Karpas-422 (cell line): ENCODE data around the gene DNAJC13. TPM values are rescaled to one million over a fixed set of nuclear protein-coding genes. Genes with fewer than 3 reads are reported as not detected.

ENCODE experiments used
- DNase-seq: peaks from one replicate; pipeline ENCODE4 v3.0.0-alpha.2; 2015
- H2AFZ ChIP-seq: fragments of 200-600 bp; sonication (generic); 2 replicates; pipeline ENCODE4 v1.6.1; 2014; ENCODE audit warnings: antibody characterized with exemption, low read length, mixed read lengths
- H3K27ac ChIP-seq: fragments of 200-600 bp; sonication (generic); 2 replicates; pipeline ENCODE4 v1.5.1; 2014; ENCODE audit warnings: mild to moderate bottlenecking, low read length, moderate library complexity
- H3K27me3 ChIP-seq: fragments of 200-600 bp; sonication (generic); 2 replicates; pipeline ENCODE4 v1.6.1; 2014; ENCODE audit warnings: low read length, mixed read lengths
- H3K36me3 ChIP-seq: fragments of 200-600 bp; sonication (generic); 2 replicates; pipeline ENCODE4 v1.6.1; 2014; ENCODE audit warnings: low read length, mixed read lengths; ENCODE audit not compliant: insufficient read depth
- H3K4me1 ChIP-seq: fragments of 200-600 bp; sonication (generic); 2 replicates; pipeline ENCODE4 v1.6.1; 2014; ENCODE audit warnings: mild to moderate bottlenecking, low read length, mixed read lengths
- H3K4me2 ChIP-seq: fragments of 200-600 bp; sonication (generic); 2 replicates; pipeline ENCODE4 v1.6.1; 2014; ENCODE audit warnings: low read length, low read depth, mild to moderate bottlenecking; ENCODE audit not compliant: poor library complexity, severe bottlenecking
- H3K4me3 ChIP-seq: fragments of 200-600 bp; sonication (generic); 2 replicates; pipeline ENCODE4 v1.5.1; 2014; ENCODE audit warnings: mild to moderate bottlenecking, antibody characterized with exemption, low read length, mixed read lengths
- H3K79me2 ChIP-seq: fragments of 200-600 bp; sonication (generic); 2 replicates; pipeline ENCODE4 v1.6.1; 2014; ENCODE audit warnings: mild to moderate bottlenecking, low read length, mixed read lengths
- H3K9ac ChIP-seq: fragments of 200-600 bp; sonication (generic); 2 replicates; pipeline ENCODE4 v1.6.0; 2014; ENCODE audit warnings: low read length
- H3K9me2 ChIP-seq: fragments of 200-600 bp; sonication (generic), shearing (Covaris generic); replicated peaks from 2 replicates; pipeline ENCODE4 v1.6.0; 2014; ENCODE audit warnings: mild to moderate bottlenecking, low read length, moderate library complexity; ENCODE audit not compliant: insufficient read depth
- H3K9me3 ChIP-seq: fragments of 300-700, 200-600 bp; sonication (generic); 2 replicates; pipeline ENCODE4 v1.6.1; 2014; ENCODE audit warnings: low read length, mixed read lengths
- H4K20me1 ChIP-seq: fragments of 200-600 bp; sonication (generic); 2 replicates; pipeline ENCODE4 v1.6.1; 2014; ENCODE audit warnings: mild to moderate bottlenecking, antibody characterized with exemption, low read length, low read depth; ENCODE audit not compliant: insufficient read depth
- total RNA-seq: library from RNA; depleted of rRNA; stranded (reverse); fragments of >200 nt; shearing (Covaris generic); gene quantifications from 2 replicates; pipeline ENCODE4 v1.2.3, GENCODE V29; 2014; ENCODE audit warnings: low replicate concordance

Gene DNAJC13
- total RNA-seq, 1 experiment from 2014 or later: 38.9 TPM

- Histone ChIP-seq H3K27ac (no peak overlapping the region), H3K9me2 (no peaks in the 10 kb centered on the region), H3K27me3 (no peaks in the 10 kb centered on the region), H3K9me3 (no peaks in the 10 kb centered on the region), H3K9ac (no peak overlapping the region), H3K4me2 (no peak overlapping the region), H2AFZ (no peak overlapping the region), H3K36me3 (peaks cover 72% of the 10 kb centered on the region; the same call in 1 of the 2 replicates), H3K4me1 (no peaks in the 10 kb centered on the region), H3K79me2 (no peaks in the 10 kb centered on the region), H4K20me1 (no peaks in the 10 kb centered on the region), H3K4me3 (no peak overlapping the region)
- DNase-seq: no peak
Measured at GRCh38 chr3:132504375-132504933, 87.2 kb downstream of the DNAJC13 start.

DNA sequence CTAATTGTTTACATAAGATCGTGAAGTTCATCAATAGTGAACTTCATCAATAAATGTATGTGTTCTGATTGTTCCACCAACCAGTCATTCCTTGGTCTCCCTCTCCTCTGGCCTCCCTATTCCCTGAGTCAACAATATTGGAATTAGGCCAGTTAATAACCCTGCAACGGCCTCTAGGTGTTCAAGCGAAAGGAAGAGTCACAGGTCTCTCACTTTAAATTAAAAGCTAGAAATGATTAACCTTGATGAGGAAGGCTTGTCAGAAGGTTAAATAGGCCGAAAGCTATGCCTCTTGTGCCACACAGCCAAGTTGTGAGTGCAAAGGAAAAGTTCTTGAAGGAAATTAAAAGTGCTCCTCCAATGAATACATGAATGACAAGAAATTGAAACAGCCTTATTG lies 90.4 kb downstream of the DNAJC13 start:
- H2AFZ ChIP-seq: no peak overlapping the region
- DNase-seq: no peak
- no peak overlapping the region for H3K27ac ChIP-seq
- H3K4me1 ChIP-seq: no peaks in the 10 kb centered on the region
- H3K4me2 ChIP-seq: no peak overlapping the region
- no peaks in the 10 kb centered on the region for H3K9me3 ChIP-seq
- no peaks in the 10 kb centered on the region for H3K27me3 ChIP-seq
- no peaks in the 10 kb centered on the region; the same call in 1 of the 2 replicates for H3K9me2 ChIP-seq
- no peak overlapping the region for H3K9ac ChIP-seq
- no peak overlapping the region for H3K4me3 ChIP-seq
- H3K79me2 ChIP-seq: no peaks in the 10 kb centered on the region
- H4K20me1 ChIP-seq: no peaks in the 10 kb centered on the region
- H3K36me3 ChIP-seq: peaks cover 60% of the 10 kb centered on the region; the same call in 1 of the 2 replicates

DNA sequence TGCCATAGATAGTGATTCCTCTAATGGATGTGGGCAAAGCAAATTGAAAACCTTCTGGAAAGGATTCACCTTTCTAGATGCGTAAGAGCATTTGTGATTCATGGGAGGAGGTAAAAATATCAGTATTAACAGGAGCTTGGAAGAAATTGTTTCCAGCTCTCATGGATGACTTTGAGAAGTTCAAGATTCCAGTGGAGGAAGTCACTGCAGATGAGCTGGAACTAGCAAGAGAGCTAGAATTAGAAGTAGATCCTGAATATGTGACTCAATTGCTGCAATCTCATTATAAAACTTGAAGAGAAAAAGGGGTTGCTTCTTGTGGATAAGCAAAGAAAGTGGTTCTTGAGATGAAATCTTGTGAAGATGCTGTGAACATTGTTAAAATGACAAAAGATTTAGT lies 91.8 kb downstream of the DNAJC13 start:
- Histone ChIP-seq H3K4me1 (no peaks in the 10 kb centered on the region), H3K9ac (no peak overlapping the region), H3K27me3 (no peaks in the 10 kb centered on the region), H3K4me2 (no peak overlapping the region), H3K36me3 (peaks cover 60% of the 10 kb centered on the region; the same call in 1 of the 2 replicates), H3K79me2 (no peaks in the 10 kb centered on the region), H3K9me3 (no peaks in the 10 kb centered on the region), H4K20me1 (no peaks in the 10 kb centered on the region), H3K4me3 (no peak overlapping the region), H3K9me2 (peaks cover 3% of the 10 kb centered on the region; the same call in 1 of the 2 replicates), H3K27ac (no peak overlapping the region), H2AFZ (no peak overlapping the region)
- DNase-seq: no peak

DNA sequence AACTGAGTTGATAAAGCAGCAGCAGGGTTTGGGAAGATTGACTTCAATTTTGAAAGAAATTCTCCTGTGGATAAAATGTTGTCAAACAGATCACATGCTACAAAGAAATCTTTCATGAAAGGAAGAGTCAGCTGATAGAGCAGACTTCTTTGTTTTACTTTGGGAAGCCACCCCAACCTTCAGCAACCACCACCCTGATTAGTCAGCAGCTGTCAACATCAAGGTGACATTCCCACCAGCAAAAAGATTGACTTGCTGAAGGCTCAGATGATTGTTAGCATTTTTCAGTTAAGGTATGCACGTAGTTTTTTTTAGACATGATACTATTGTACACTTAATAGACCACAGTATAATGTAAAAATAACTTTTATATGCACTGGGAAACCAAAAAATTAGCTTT lies 92.2 kb downstream of the DNAJC13 start:
- Histone ChIP-seq H3K4me1 (no peaks in the 10 kb centered on the region), H3K4me3 (no peak overlapping the region), H3K9me2 (peaks cover 3% of the 10 kb centered on the region; the same call in 1 of the 2 replicates), H3K27ac (no peak overlapping the region), H2AFZ (no peak overlapping the region), H4K20me1 (no peaks in the 10 kb centered on the region), H3K9me3 (no peaks in the 10 kb centered on the region), H3K79me2 (no peaks in the 10 kb centered on the region), H3K4me2 (no peak overlapping the region), H3K9ac (no peak overlapping the region), H3K27me3 (no peaks in the 10 kb centered on the region), H3K36me3 (peaks cover 60% of the 10 kb centered on the region; the same call in 1 of the 2 replicates)
- DNase-seq: no peak

- no peak overlapping the region for H3K4me2 ChIP-seq
- no peaks in the 10 kb centered on the region for H3K79me2 ChIP-seq
- peaks cover 3% of the 10 kb centered on the region; the same call in 1 of the 2 replicates for H3K9me2 ChIP-seq
- no peak overlapping the region for H3K4me3 ChIP-seq
- H3K36me3 ChIP-seq: peaks cover 73% of the 10 kb centered on the region
- no peaks in the 10 kb centered on the region for H3K27me3 ChIP-seq
- H2AFZ ChIP-seq: no peak overlapping the region
- H4K20me1 ChIP-seq: no peaks in the 10 kb centered on the region
- no peaks in the 10 kb centered on the region for H3K9me3 ChIP-seq
- H3K27ac ChIP-seq: no peak overlapping the region
- H3K4me1 ChIP-seq: no peaks in the 10 kb centered on the region
- no peak for DNase-seq
- no peak overlapping the region for H3K9ac ChIP-seq
Measured at GRCh38 chr3:132513057-132513456, 95.8 kb downstream of the DNAJC13 start.

DNA sequence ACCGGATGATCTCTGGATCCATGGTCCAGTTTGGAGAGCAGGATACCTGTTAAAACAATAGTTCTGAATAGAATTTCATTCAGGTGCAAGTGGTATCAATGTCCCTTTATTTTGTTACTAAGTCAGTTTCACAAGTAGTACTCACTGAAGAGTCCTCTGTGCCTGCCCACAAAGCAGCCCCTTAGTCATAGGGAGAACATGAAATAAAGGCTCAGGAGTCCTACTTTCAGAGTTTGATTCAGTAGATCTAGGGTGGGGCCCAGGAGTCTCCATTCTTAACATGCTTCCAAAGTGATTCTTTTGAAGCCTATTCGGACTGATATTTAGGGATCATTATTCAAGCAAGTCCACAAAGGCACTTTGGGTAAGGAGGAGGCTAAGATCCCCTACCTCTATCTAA lies 100.0 kb downstream of the DNAJC13 start:
- Histone ChIP-seq H3K4me1 (no peaks in the 10 kb centered on the region), H3K9me2 (0 out of 2 replicates have a peak, but pooled peaks cover 3% of the 10 kb centered on the region), H3K9me3 (no peaks in the 10 kb centered on the region), H4K20me1 (no peaks in the 10 kb centered on the region), H3K9ac (no peak overlapping the region), H3K27me3 (no peaks in the 10 kb centered on the region), H3K4me2 (no peak overlapping the region), H3K79me2 (no peaks in the 10 kb centered on the region), H3K27ac (no peak overlapping the region), H2AFZ (no peak overlapping the region), H3K36me3 (peaks cover 75% of the 10 kb centered on the region), H3K4me3 (no peak overlapping the region)
- no peak for DNase-seq

GRCh38 chr3:132519914-132520313 lies 102.6 kb downstream of the DNAJC13 start:
- DNase-seq: no peak
- Histone ChIP-seq H2AFZ (no peak overlapping the region), H3K4me2 (no peak overlapping the region), H3K4me3 (no peak overlapping the region), H3K9me3 (no peaks in the 10 kb centered on the region), H3K27ac (no peak overlapping the region), H3K4me1 (no peaks in the 10 kb centered on the region), H3K27me3 (no peaks in the 10 kb centered on the region), H3K9ac (no peak overlapping the region), H3K79me2 (no peaks in the 10 kb centered on the region), H3K36me3 (peaks cover 69% of the 10 kb centered on the region), H4K20me1 (no peaks in the 10 kb centered on the region), H3K9me2 (no peaks in the 10 kb centered on the region)

GRCh38 chr3:132521901-132522300 lies 104.6 kb downstream of the DNAJC13 start:
- no peak overlapping the region for H2AFZ ChIP-seq
- no peak overlapping the region for H3K27ac ChIP-seq
- no peaks in the 10 kb centered on the region for H4K20me1 ChIP-seq
- H3K79me2 ChIP-seq: no peaks in the 10 kb centered on the region
- H3K9me2 ChIP-seq: no peaks in the 10 kb centered on the region
- peaks cover 58% of the 10 kb centered on the region for H3K36me3 ChIP-seq
- no peak overlapping the region for H3K9ac ChIP-seq
- H3K9me3 ChIP-seq: no peaks in the 10 kb centered on the region
- no peaks in the 10 kb centered on the region for H3K4me1 ChIP-seq
- no peak overlapping the region for H3K4me2 ChIP-seq
- H3K4me3 ChIP-seq: no peak overlapping the region
- H3K27me3 ChIP-seq: no peaks in the 10 kb centered on the region
- DNase-seq: no peak
